OCI-LY7 (cell line): Measurements from ENCODE around the gene AGAP3.

ENCODE experiments used
- CTCF ChIP-seq: fragments of 200-600 bp; sonication (generic); conservative IDR thresholded peaks from 2 replicates; pipeline ENCODE4 v1.5.1; 2014; ENCODE audit warnings: mild to moderate bottlenecking, antibody characterized with exemption, low read length, moderate library complexity, mixed read lengths
- EZH2phosphoT487 ChIP-seq: fragments of 200-600 bp; sonication (generic); IDR thresholded peaks from 2 replicates; pipeline ENCODE4 v1.6.1; 2018; ENCODE audit warnings: low read depth, borderline replicate concordance, mild to moderate bottlenecking, mixed run types, antibody characterized with exemption, low read length, moderate library complexity, mixed read lengths

- TF ChIP-seq CTCF (no peak), EZH2phosphoT487 (no peak)
Measured at GRCh38 chr7:151094675-151095074, 8.4 kb downstream of the AGAP3 start.
